ENCODE results near the gene HSPB6. TPM values are rescaled to one million over a fixed set of nuclear protein-coding genes. Genes with fewer than 3 reads are reported as not detected.

Gene HSPB6
- total and polyA plus RNA-seq, 2 of the 8 experiments (the other 6 are each of a cell fraction or from before 2014, with no cell fraction given): 0.91 TPM; not detected in 1

GRCh38 chr19:35722461-35722860 lies 34.4 kb downstream of the HSPB6 start:
- H2BK12ac ChIP-seq (ENCODE audit: low read depth, low read length): no peak overlapping the region
- no peak overlapping the region for H3K56ac ChIP-seq (replicated peaks; ENCODE audit: insufficient read length, low read depth, low read length)
- H3K4ac ChIP-seq (replicated peaks; ENCODE audit: insufficient read length, low read depth, low read length): no peak overlapping the region
- no peaks in the 10 kb centered on the region for H3K9me3 ChIP-seq (ENCODE audit: insufficient read depth in 2 of 2, low read depth in 1 of 2, low read length in 1 of 2)
- H3K27me3 ChIP-seq (replicated peaks in 1 of 4; ENCODE audit: control insufficient read depth in 3 of 4, extremely low read depth in 1 of 4, insufficient read depth in 3 of 4, low read length in 3 of 4): no peaks in the 10 kb centered on the region
- no peak overlapping the region for H2BK5ac ChIP-seq (ENCODE audit: low read depth, low read length)
- H2AFZ ChIP-seq (ENCODE audit: low read length): no peak overlapping the region
- peaks cover 3% of the 10 kb centered on the region; the same call in 1 of the 2 replicates for H3K23me2 ChIP-seq (ENCODE audit: low read depth, low read length)
- DNase-seq (ENCODE audit: low read depth in 1 of 2, low spot score in 2 of 2) (no peak), FAIRE-seq (no peak)
- no peak overlapping the region for H2AK5ac ChIP-seq (ENCODE audit: low read depth, low read length)
- H3K14ac ChIP-seq (ENCODE audit: insufficient read length): no peak overlapping the region
- H3K79me1 ChIP-seq (ENCODE audit: low read depth, low read length): peaks cover 8% of the 10 kb centered on the region
- peaks cover 0 to 5% (median under 1%) of the 10 kb centered on the region in 4 experiments; a peak in 2 of 7 replicates for H3K4me1 ChIP-seq (replicated peaks in 1 of 4; ENCODE audit: control insufficient read depth in 3 of 4, insufficient read depth in 4 of 4, low read length in 3 of 4)
- ChIA-PET POLR2A (ENCODE audit: partially characterized antibody) (interaction anchor here (0.6 to 5.0 kb wide), 2 partner anchors 15 to 44 kb away, joined by 3 to 54 read pairs; no protein-coding TSS in a partner anchor), CTCF (ENCODE audit: partially characterized antibody) (interaction anchor here (11.8 kb wide), 1 partner anchor 16 kb away, joined by 80 read pairs; the partner anchor contains the start of gene IGFLR1)
- no peak overlapping the region for H3K4me2 ChIP-seq (ENCODE audit: insufficient read depth in 1 of 2, low read depth in 2 of 2, low read length in 2 of 2)
- no peak overlapping the region; the same call in 1 of the 2 replicates for H4K8ac ChIP-seq (ENCODE audit: extremely low read depth, insufficient read depth, low read length)
- no peak overlapping the region for H3K4me3 ChIP-seq (ENCODE audit: extremely low read depth in 1 of 4, insufficient read depth in 2 of 4, low read depth in 3 of 4, low read length in 4 of 4)
- no peak overlapping the region for H4K5ac ChIP-seq (ENCODE audit: insufficient read length, low read depth, low read length)
- no peak overlapping the region for H3K23ac ChIP-seq (ENCODE audit: insufficient read length)
- no peak overlapping the region for H2BK20ac ChIP-seq (ENCODE audit: low read length)
- H3K27ac ChIP-seq (ENCODE audit: low read depth, low read length): no peak overlapping the region
- H4K20me1 ChIP-seq (replicated peaks in 1 of 2; ENCODE audit: control insufficient read depth in 1 of 2, insufficient read depth in 2 of 2, low read length in 2 of 2): peaks cover 7 to 13% of the 10 kb centered on the region in 2 experiments
- H3K36me3 ChIP-seq (ENCODE audit: control insufficient read depth in 2 of 4, insufficient read depth in 4 of 4, low read length in 3 of 4): peaks cover 33 to 56% (median 47%) of the 10 kb centered on the region in 4 experiments
- no peak overlapping the region for H2BK15ac ChIP-seq (ENCODE audit: low read length)
- 98% methylated on average over 11 of the region's 14 CpGs; no CpG with 5 or more reads in 1 of the 2 experiments for WGBS, 2 experiments (ENCODE audit: extremely low coverage in 1 of 2, insufficient coverage in 1 of 2, insufficient read length in 1 of 2, insufficient replicate concordance in 2 of 2, low coverage in 1 of 2, low lambda C conversion rate in 2 of 2, missing lambda C conversion rate in 1 of 2)
- H2BK120ac ChIP-seq (replicated peaks; ENCODE audit: low read depth, low read length): no peak overlapping the region
- no peak overlapping the region for H3K18ac ChIP-seq (ENCODE audit: extremely low read depth, low read length)
- H4K91ac ChIP-seq (replicated peaks; ENCODE audit: insufficient read length, low read length): no peak overlapping the region
- H3K9ac ChIP-seq (replicated peaks in 1 of 4; ENCODE audit: extremely low read depth in 1 of 4, low read depth in 3 of 4, low read length in 3 of 4): no peak overlapping the region
- peaks cover 0 to 20% of the 10 kb centered on the region in 2 experiments; a peak in 2 of 4 replicates for H3K79me2 ChIP-seq (ENCODE audit: control insufficient read depth in 1 of 2, insufficient read depth in 2 of 2, low read length in 2 of 2)
- no peak for TF ChIP-seq SAP30 (IDR thresholded peaks at IDR 0.05; ENCODE audit: insufficient read depth, insufficient replicate concordance, low read length)
- TF ChIP-seq TEAD4 (IDR thresholded peaks at IDR 0.05; ENCODE audit: low read depth, low read length): no peak
- TF ChIP-seq, protein P1, sequence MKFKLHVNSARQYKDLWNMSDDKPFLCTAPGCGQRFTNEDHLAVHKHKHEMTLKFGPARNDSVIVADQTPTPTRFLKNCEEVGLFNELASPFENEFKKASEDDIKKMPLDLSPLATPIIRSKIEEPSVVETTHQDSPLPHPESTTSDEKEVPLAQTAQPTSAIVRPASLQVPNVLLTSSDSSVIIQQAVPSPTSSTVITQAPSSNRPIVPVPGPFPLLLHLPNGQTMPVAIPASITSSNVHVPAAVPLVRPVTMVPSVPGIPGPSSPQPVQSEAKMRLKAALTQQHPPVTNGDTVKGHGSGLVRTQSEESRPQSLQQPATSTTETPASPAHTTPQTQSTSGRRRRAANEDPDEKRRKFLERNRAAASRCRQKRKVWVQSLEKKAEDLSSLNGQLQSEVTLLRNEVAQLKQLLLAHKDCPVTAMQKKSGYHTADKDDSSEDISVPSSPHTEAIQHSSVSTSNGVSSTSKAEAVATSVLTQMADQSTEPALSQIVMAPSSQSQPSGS (IDR thresholded peaks at IDR 0.05; ENCODE audit: low read length): no peak
- no peak for TF ChIP-seq SP1 (IDR thresholded peaks at IDR 0.05; ENCODE audit: low read depth, low read length)
- TF ChIP-seq TCF12 (IDR thresholded peaks at IDR 0.05; ENCODE audit: low read depth, low read length): no peak
- TF ChIP-seq, protein P2, sequence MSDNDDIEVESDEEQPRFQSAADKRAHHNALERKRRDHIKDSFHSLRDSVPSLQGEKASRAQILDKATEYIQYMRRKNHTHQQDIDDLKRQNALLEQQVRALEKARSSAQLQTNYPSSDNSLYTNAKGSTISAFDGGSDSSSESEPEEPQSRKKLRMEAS (IDR thresholded peaks at IDR 0.05): no peak
- TF ChIP-seq EZH2 (IDR thresholded peaks at IDR 0.05; ENCODE audit: low read depth, low read length, severe bottlenecking): no peak
- TF ChIP-seq JUND (IDR thresholded peaks at IDR 0.05; ENCODE audit: low read length): no peak
- no peak for TF ChIP-seq PHF8 (conservative IDR thresholded peaks at IDR 0.05; ENCODE audit: low read depth, low read length)
- no peak for TF ChIP-seq NRF1 (IDR thresholded peaks at IDR 0.05; ENCODE audit: low read depth, low read length)
- no peak for TF ChIP-seq HDAC2 (IDR thresholded peaks at IDR 0.05; ENCODE audit: borderline replicate concordance in 1 of 2, low read depth in 2 of 2, low read length in 2 of 2)

Data from H1 (cell line).